A549 (cell line): Measurements from ENCODE around the gene ZBED4. TPM values are rescaled to one million over a fixed set of nuclear protein-coding genes. Genes with fewer than 3 reads are reported as not detected.

Experiments used
- ATAC-seq, 2 experiments: fragments of 200-7000 bp in 1 of 2; fragments of >200 bp in 1 of 2; cut with Nextera tagmentation in 1 of 2; cut with Tn5 transposase in 1 of 2; 3 replicates each; pipeline versions ENCODE4 v1.8.0 to v1.9.1; 2018 to 2020; ENCODE audit warnings: mild to moderate bottlenecking in 1 of 2, moderate library complexity in 1 of 2
- CTCF ChIA-PET: fragments of 300-600 bp; sonication (Branson Sonifier 250); formaldehyde crosslinking; extraction: SDS; loops from one replicate; lab custom pipeline; 2021; ENCODE audit warnings: antibody characterized with exemption, inconsistent platforms; lab: Yijun Ruan, JAX
- POLR2A ChIA-PET: fragments of 350-600 bp; formaldehyde crosslinking; extraction: SDS; loops from one replicate; lab custom pipeline; 2021; ENCODE audit warnings: antibody characterized with exemption, inconsistent platforms; lab: Yijun Ruan, JAX
- DNase-seq, 2 experiments: peaks; one replicate each; pipeline versions ENCODE4 v3.0.0 to v3.0.0-alpha.2; 2011 to 2016; ENCODE audit warnings: low read depth in 1 of 2, low spot score in 1 of 2
- FAIRE-seq: peaks from 2 replicates; lab custom pipeline; 2011; peaks lifted over from hg19 to GRCh38; lab: Jason Lieb, UNC
- H3K27ac ChIP-seq, 2 experiments: fragments of >200 bp; sonication (Bioruptor Twin); formaldehyde crosslinking; 3 replicates each; pipeline ENCODE4 v1.5.1; 2016 to 2017
- H3K4me1 ChIP-seq: fragments of >200 bp; sonication (Bioruptor Twin); formaldehyde crosslinking; 3 replicates; pipeline ENCODE4 v1.6.1; 2016
- H3K4me2 ChIP-seq: fragments of >200 bp; sonication (Bioruptor Twin); formaldehyde crosslinking; 3 replicates; pipeline ENCODE4 v1.6.1; 2016
- H3K4me3 ChIP-seq: fragments of >200 bp; sonication (Bioruptor Twin); formaldehyde crosslinking; 3 replicates; pipeline ENCODE4 v1.5.1; 2016
- H3K9me3 ChIP-seq: fragments of >200 bp; sonication (Bioruptor Twin); formaldehyde crosslinking; 3 replicates; pipeline ENCODE4 v1.6.1; 2016
- BHLHE40 ChIP-seq: IDR thresholded peaks from 2 replicates; pipeline ENCODE4 v1.6.1; 2012; ENCODE audit warnings: low read depth, low read length, inconsistent platforms
- CBX2 ChIP-seq: fragments of 200-600 bp; sonication (generic); IDR thresholded peaks from 2 replicates; pipeline ENCODE4 v1.6.1; 2016; ENCODE audit warnings: low read depth, mild to moderate bottlenecking, borderline replicate concordance
- CBX8 ChIP-seq: fragments of 200-600 bp; sonication (generic); IDR thresholded peaks from 2 replicates; pipeline ENCODE4 v1.6.1; 2016
- CHD2 ChIP-seq: fragments of 150-350 bp; IDR thresholded peaks from 2 replicates; pipeline ENCODE4 v1.6.1; 2014; ENCODE audit warnings: low read length; ENCODE audit not compliant: partially characterized antibody
- EP300 ChIP-seq, 2 experiments: fragments of >200 bp; sonication (Bioruptor Twin); formaldehyde crosslinking; IDR thresholded peaks; 2 replicates in 1 of 2; 3 replicates in 1 of 2; pipeline ENCODE4 v1.6.1; 2016 to 2017
- ESRRA ChIP-seq: fragments of 150-350 bp; IDR thresholded peaks from 2 replicates; pipeline ENCODE4 v1.6.1; 2014; ENCODE audit warnings: mild to moderate bottlenecking, low read length, borderline replicate concordance
- FOSL2 ChIP-seq, 2 experiments: fragments of 450-650 bp in 1 of 2; fragments of >200 bp in 1 of 2; sonication (Bioruptor Twin) in 1 of 2; formaldehyde crosslinking; IDR thresholded peaks; 2 replicates each; pipeline versions ENCODE4 v1.5.0 to v1.6.1; 2016 to 2020; ENCODE audit warnings: mild to moderate bottlenecking in 1 of 2, moderate library complexity in 1 of 2
- HEYL ChIP-seq: fragments of 250-450 bp; sonication (Bioruptor Pico); IDR thresholded peaks from 2 replicates; pipeline ENCODE4 v1.8.0; 2021; ENCODE audit warnings: mild to moderate bottlenecking, moderate library complexity
- HOXA7 ChIP-seq: fragments of 250-450 bp; sonication (Bioruptor Pico); IDR thresholded peaks from 2 replicates; pipeline ENCODE4 v1.5.0; 2020; ENCODE audit warnings: mild to moderate bottlenecking, moderate library complexity
- HOXB5 ChIP-seq: fragments of 250-450 bp; sonication (Bioruptor Pico); IDR thresholded peaks from 2 replicates; pipeline ENCODE4 v1.5.0; 2020; ENCODE audit warnings: mild to moderate bottlenecking, moderate library complexity
- JUNB ChIP-seq: fragments of >200 bp; sonication (Bioruptor Twin); formaldehyde crosslinking; IDR thresholded peaks from 2 replicates; pipeline ENCODE4 v1.6.1; 2016
- MAFK ChIP-seq: fragments of 450-650 bp; IDR thresholded peaks from 2 replicates; pipeline ENCODE4 v1.6.1; 2014; ENCODE audit not compliant: partially characterized antibody
- NPAS2 ChIP-seq: fragments of 250-450 bp; sonication (Bioruptor Pico); IDR thresholded peaks from 2 replicates; pipeline ENCODE4 v1.8.0; 2022; ENCODE audit warnings: mild to moderate bottlenecking, moderate library complexity, borderline replicate concordance
- POLR2A ChIP-seq: IDR thresholded peaks from 2 replicates; pipeline ENCODE4 v1.6.1; 2012; ENCODE audit warnings: mild to moderate bottlenecking, low read length
- RAD21 ChIP-seq, 2 experiments: fragments of >200 bp in 1 of 2; sonication (Bioruptor Twin) in 1 of 2; formaldehyde crosslinking in 1 of 2; IDR thresholded peaks in 1 of 2; conservative IDR thresholded peaks in 1 of 2; 2 replicates in 1 of 2; 3 replicates in 1 of 2; pipeline ENCODE4 v1.6.1; 2012 to 2018; ENCODE audit warnings: inconsistent platforms in 1 of 2
- RFX5 ChIP-seq: fragments of 450-650 bp; IDR thresholded peaks from 2 replicates; pipeline ENCODE4 v1.7.1; 2014; ENCODE audit warnings: antibody characterized with exemption, mild to moderate bottlenecking, moderate library complexity
- RNF2 ChIP-seq: fragments of 200-600 bp; sonication (generic); IDR thresholded peaks from 2 replicates; pipeline ENCODE4 v1.6.1; 2016; ENCODE audit warnings: low read depth, mild to moderate bottlenecking, antibody characterized with exemption, moderate library complexity, borderline replicate concordance
- SMC3 ChIP-seq: fragments of >200 bp; sonication (Bioruptor Twin); formaldehyde crosslinking; IDR thresholded peaks from 3 replicates; pipeline ENCODE4 v1.6.1; 2018; ENCODE audit warnings: inconsistent platforms
- WGBS: methylation state at CpG from one replicate; pipeline ENCODE4 v1.1.6; 2017; ENCODE audit errors: missing lambda C conversion rate; 5-methylcytosine and 5-hydroxymethylcytosine counted together
- polyA plus RNA-seq, 4 experiments: library from polyadenylated mRNA; depleted of rRNA in 3 of 4; stranded (reverse); fragments of >200 nt; fragmentation: RNase III in 1 of 4; extraction: RNeasy Plus Mini Kit Qiagen cat#74134 plus additional on column Dnase treatment in 1 of 4; gene quantifications; 2 replicates in 3 of 4; 3 replicates in 1 of 4; pipeline ENCODE4 v1.2.3, GENCODE V29; 2011 to 2017
- TF ChIP-seq, protein P1 (sequence below): fragments of 450-650 bp; IDR thresholded peaks from 2 replicates; pipeline ENCODE4 v1.6.1; 2014; ENCODE audit warnings: antibody characterized with exemption
- TF ChIP-seq, protein P2 (sequence below): fragments of 200-600 bp; sonication (generic); IDR thresholded peaks from 2 replicates; pipeline ENCODE4 v1.6.1; 2016; ENCODE audit warnings: antibody characterized with exemption, mild to moderate bottlenecking, moderate library complexity
- TF ChIP-seq, protein P3 (sequence below): fragments of 250-450 bp; sonication (Bioruptor Pico); IDR thresholded peaks from 2 replicates; pipeline ENCODE4 v1.5.0; 2020; ENCODE audit warnings: low read depth, mild to moderate bottlenecking, moderate library complexity
- TF ChIP-seq, protein P4 (sequence below): IDR thresholded peaks from 2 replicates; pipeline ENCODE4 v1.6.1; 2012

Gene ZBED4
- polyA plus RNA-seq, 2 of the 4 experiments (the other 2 are of a cell fraction) = 8.6 to 9.5 TPM

DNA sequence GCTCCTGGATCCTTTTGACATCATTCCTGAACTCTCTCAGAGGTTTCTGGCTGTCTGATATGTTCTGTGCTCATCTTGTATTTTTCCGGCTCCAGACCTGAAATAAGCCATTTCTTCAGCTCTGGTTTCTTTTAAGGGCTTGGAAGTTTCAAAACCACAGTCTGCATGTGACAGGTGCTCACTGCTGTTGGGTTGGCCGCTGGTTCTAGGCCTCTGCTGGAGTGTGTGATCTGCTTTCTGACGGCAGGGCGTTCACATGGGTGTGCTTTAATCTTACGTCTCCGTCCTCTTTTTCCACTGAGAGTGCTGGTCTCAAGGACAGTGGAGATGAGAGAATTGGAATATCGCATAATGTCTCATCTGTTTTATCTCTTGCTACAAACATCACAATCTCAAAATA, 10.3 kb downstream of the ZBED4 start (continued):
- TF ChIP-seq, protein P1, sequence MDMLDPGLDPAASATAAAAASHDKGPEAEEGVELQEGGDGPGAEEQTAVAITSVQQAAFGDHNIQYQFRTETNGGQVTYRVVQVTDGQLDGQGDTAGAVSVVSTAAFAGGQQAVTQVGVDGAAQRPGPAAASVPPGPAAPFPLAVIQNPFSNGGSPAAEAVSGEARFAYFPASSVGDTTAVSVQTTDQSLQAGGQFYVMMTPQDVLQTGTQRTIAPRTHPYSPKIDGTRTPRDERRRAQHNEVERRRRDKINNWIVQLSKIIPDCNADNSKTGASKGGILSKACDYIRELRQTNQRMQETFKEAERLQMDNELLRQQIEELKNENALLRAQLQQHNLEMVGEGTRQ = no peak
- TF ChIP-seq JUNB = no peak
- TF ChIP-seq RAD21 (conservative IDR thresholded peaks at IDR 0.05 in 1 of 2, IDR thresholded peaks at IDR 0.05 in 1 of 2) = no peak
- no peak for TF ChIP-seq POLR2A
- TF ChIP-seq, protein P2, sequence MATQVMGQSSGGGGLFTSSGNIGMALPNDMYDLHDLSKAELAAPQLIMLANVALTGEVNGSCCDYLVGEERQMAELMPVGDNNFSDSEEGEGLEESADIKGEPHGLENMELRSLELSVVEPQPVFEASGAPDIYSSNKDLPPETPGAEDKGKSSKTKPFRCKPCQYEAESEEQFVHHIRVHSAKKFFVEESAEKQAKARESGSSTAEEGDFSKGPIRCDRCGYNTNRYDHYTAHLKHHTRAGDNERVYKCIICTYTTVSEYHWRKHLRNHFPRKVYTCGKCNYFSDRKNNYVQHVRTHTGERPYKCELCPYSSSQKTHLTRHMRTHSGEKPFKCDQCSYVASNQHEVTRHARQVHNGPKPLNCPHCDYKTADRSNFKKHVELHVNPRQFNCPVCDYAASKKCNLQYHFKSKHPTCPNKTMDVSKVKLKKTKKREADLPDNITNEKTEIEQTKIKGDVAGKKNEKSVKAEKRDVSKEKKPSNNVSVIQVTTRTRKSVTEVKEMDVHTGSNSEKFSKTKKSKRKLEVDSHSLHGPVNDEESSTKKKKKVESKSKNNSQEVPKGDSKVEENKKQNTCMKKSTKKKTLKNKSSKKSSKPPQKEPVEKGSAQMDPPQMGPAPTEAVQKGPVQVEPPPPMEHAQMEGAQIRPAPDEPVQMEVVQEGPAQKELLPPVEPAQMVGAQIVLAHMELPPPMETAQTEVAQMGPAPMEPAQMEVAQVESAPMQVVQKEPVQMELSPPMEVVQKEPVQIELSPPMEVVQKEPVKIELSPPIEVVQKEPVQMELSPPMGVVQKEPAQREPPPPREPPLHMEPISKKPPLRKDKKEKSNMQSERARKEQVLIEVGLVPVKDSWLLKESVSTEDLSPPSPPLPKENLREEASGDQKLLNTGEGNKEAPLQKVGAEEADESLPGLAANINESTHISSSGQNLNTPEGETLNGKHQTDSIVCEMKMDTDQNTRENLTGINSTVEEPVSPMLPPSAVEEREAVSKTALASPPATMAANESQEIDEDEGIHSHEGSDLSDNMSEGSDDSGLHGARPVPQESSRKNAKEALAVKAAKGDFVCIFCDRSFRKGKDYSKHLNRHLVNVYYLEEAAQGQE = no peak
- TF ChIP-seq MAFK = no peak
- TF ChIP-seq, all 56 proteins: peak for 0

DNA sequence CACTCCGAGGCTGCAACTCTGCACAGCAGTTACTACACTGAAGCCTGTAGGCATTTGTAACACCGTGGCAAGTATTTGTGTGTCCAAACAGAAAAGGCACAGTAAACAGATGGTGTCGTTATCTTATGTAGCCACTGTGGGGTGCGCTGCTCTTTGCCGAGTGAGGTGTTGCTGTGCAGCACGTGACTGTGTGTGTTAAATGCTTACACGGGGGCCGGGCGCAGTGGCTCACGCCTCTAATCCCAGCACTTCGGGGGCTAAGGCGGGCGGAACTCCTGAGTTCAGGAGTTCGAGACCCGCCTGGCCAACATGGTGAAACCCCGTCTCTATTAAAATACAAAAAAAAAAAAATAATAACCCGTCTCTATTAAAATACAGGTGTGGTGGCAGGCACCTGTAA, 11.5 kb downstream of the ZBED4 start:
- ChIA-PET POLR2A (no interaction called here), CTCF (no interaction called here)
- FAIRE-seq (no peak), ATAC-seq (no peak), DNase-seq (no peak)
- Histone ChIP-seq H3K4me2 (no peak overlapping the region), H3K9me3 (peaks cover 32% of the 10 kb centered on the region), H3K4me3 (no peak overlapping the region), H3K4me1 (no peaks in the 10 kb centered on the region), H3K27ac (no peak overlapping the region)
- WGBS = 92% methylated on average over 17 of the region's 17 CpGs
- TF ChIP-seq, protein P3, sequence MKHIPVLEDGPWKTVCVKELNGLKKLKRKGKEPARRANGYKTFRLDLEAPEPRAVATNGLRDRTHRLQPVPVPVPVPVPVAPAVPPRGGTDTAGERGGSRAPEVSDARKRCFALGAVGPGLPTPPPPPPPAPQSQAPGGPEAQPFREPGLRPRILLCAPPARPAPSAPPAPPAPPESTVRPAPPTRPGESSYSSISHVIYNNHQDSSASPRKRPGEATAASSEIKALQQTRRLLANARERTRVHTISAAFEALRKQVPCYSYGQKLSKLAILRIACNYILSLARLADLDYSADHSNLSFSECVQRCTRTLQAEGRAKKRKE = no peak
- TF ChIP-seq, protein P4, sequence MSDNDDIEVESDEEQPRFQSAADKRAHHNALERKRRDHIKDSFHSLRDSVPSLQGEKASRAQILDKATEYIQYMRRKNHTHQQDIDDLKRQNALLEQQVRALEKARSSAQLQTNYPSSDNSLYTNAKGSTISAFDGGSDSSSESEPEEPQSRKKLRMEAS = no peak
- no peak for TF ChIP-seq NPAS2 (CRISPR knock-in tag)
- TF ChIP-seq HOXB5 = no peak
- no peak for TF ChIP-seq BHLHE40
- no peak for TF ChIP-seq CBX2
- TF ChIP-seq RNF2 = no peak

DNA sequence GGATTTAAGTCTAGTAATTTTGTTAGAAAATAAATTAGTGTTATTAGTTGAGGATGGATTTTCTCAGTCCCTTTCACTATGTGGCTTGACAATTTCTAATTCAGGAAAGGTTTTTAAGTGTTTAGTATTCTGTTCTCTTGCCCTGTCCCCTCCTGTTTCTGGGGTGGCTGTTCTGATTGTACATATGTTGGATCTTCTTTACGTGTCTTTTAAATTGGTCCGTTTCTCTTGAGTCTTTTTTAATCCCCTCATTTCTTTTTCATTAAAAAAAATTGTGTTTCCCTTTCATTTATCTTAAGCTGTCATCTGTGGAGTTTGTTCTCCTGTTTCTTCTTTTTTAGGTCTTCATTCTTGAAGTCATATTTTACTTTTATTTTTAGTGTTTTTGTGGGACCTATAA, 12.5 kb downstream of the ZBED4 start:
- Histone ChIP-seq H3K4me3 (no peak overlapping the region), H3K4me2 (no peak overlapping the region), H3K4me1 (no peaks in the 10 kb centered on the region), H3K9me3 (peaks cover 32% of the 10 kb centered on the region), H3K27ac (no peak overlapping the region)
- no peak for ATAC-seq
- no peak for TF ChIP-seq JUNB
- no peak for TF ChIP-seq HOXA7 (CRISPR knock-in tag)
- TF ChIP-seq CBX2 = no peak
- no peak for TF ChIP-seq FOSL2 (IDR thresholded peaks at IDR 0.05)
- TF ChIP-seq FOSL2 (CRISPR knock-in tag; IDR thresholded peaks at IDR 0.05) = no peak
- no peak for TF ChIP-seq SMC3
- TF ChIP-seq CBX8 = no peak
- TF ChIP-seq EP300 (IDR thresholded peaks at IDR 0.05) = no peak
- TF ChIP-seq CHD2 = no peak
- TF ChIP-seq, protein P2 = no peak
- no peak for TF ChIP-seq HOXB5
- TF ChIP-seq RFX5 = no peak
- TF ChIP-seq, protein P3 = no peak
- TF ChIP-seq HEYL (CRISPR knock-in tag) = no peak
- TF ChIP-seq, protein P1 = no peak
- no peak for TF ChIP-seq ESRRA
- ChIA-PET POLR2A (no interaction called here), CTCF (no interaction called here)
- WGBS = 96% methylated on average over 2 of the region's 2 CpGs
- FAIRE-seq = no peak
- no peak for DNase-seq
